RWPE1 (cell line): ENCODE measurements around the gene BAHCC1.

Experiments used
- CTCF ChIA-PET: fragments of 350-600 bp; sonication (Branson Sonifier 250); formaldehyde crosslinking; extraction: SDS; loops from one replicate; lab custom pipeline; 2021; lab: Yijun Ruan, JAX
- POLR2A ChIA-PET: fragments of 400-600 bp; formaldehyde crosslinking; extraction: SDS; loops from one replicate; lab custom pipeline; 2020; ENCODE audit warnings: antibody characterized with exemption; ENCODE audit not compliant: low non-redundant PET; lab: Yijun Ruan, JAX
- DNase-seq: peaks from one replicate; pipeline ENCODE4 v3.0.0; 2012; ENCODE audit warnings: low spot score
- H3K27ac ChIP-seq: fragments of 450-650 bp; 2 replicates; pipeline ENCODE4 v1.5.1; 2017
- TF ChIP-seq, protein P1 (sequence below): fragments of 450-650 bp; conservative IDR thresholded peaks from 2 replicates; pipeline ENCODE4 v1.5.1; 2017; ENCODE audit warnings: low read depth, mild to moderate bottlenecking

Gene BAHCC1

DNA sequence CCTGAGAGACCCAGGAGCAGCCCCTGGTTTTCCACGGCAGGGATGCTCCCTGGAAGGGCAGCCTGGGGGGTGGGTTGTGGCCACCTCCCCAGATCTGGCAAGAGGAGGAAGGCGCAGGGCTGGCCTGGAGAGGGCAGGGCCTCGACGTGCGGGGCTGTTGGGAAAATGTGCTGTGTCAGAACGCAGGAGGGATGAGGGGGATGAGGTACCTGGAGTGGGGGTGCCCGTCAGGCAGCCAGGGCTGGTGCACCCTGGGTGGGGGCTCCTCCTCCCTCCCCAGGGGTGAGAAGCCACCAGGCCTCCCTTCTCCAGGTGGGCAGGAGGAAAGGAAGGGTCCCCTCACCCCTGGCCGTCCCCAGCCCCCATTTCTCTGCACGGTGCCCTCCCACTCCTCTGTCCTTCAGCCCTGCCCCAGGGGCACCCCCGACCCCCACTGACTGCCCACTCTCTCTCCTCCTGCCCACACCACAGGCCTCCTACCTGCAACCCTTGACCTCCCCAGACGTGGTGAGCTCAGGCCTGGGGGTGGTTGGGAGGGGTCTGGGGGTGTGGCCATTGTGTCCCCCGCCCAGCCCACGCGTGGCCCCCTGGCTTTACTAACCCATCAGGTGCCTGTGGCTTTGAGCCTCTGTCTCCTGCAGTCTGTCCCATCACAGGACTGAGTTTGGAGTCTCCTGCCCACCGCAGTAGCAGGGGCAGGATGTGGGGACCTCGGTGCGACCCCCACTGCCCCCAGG is 39.6 kb downstream of the BAHCC1 start:
- TF ChIP-seq, protein P1, sequence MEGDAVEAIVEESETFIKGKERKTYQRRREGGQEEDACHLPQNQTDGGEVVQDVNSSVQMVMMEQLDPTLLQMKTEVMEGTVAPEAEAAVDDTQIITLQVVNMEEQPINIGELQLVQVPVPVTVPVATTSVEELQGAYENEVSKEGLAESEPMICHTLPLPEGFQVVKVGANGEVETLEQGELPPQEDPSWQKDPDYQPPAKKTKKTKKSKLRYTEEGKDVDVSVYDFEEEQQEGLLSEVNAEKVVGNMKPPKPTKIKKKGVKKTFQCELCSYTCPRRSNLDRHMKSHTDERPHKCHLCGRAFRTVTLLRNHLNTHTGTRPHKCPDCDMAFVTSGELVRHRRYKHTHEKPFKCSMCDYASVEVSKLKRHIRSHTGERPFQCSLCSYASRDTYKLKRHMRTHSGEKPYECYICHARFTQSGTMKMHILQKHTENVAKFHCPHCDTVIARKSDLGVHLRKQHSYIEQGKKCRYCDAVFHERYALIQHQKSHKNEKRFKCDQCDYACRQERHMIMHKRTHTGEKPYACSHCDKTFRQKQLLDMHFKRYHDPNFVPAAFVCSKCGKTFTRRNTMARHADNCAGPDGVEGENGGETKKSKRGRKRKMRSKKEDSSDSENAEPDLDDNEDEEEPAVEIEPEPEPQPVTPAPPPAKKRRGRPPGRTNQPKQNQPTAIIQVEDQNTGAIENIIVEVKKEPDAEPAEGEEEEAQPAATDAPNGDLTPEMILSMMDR, result no peak
- POLR2A ChIA-PET, result no interaction called here
- CTCF ChIA-PET, result no interaction called here
- no peak for DNase-seq
- H3K27ac ChIP-seq, result peak overlapping the region; percentile 4; the same call in 1 of the 2 replicates

DNA sequence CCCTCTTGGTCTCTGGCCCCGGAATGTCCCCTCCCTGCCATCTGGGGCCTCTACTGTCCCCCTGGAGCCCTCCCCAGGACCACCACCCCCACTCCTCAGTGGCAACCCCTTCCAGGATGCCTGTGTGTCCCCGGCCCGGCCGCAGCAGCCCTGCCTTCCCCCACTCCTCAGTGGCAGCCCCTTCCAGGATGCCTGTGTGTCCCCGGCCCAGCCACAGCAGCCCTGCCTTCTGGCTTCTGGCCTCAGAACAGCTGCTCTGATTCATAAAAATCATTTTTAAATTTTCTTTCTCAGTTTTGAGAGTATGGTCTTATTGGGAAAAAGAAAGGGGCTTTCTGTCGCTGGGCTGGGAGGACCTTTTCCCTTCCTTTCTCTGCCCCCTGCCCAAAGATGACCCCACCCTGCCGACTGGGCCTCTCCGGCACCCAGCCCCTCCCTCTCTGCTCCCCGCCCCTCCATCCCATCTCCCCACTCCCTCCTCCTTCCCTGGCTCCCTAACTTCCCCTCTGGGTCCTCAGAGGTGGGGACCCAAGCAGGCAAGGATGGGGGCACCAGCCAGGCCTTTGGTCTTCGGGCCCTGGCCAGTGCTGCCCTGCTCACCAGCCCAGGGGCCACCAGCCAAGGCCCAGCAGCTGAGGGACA is 40.5 kb downstream of the BAHCC1 start:
- DNase-seq, result no peak
- POLR2A ChIA-PET, result no interaction called here
- CTCF ChIA-PET, result interaction anchor here (0.6 to 0.9 kb wide), 2 partner anchors 26 to 1056 kb away, joined by 4 to 7 read pairs; no protein-coding TSS in a partner anchor
- H3K27ac ChIP-seq, result peak overlapping the region; percentile 67
- TF ChIP-seq, protein P1, result no peak

DNA sequence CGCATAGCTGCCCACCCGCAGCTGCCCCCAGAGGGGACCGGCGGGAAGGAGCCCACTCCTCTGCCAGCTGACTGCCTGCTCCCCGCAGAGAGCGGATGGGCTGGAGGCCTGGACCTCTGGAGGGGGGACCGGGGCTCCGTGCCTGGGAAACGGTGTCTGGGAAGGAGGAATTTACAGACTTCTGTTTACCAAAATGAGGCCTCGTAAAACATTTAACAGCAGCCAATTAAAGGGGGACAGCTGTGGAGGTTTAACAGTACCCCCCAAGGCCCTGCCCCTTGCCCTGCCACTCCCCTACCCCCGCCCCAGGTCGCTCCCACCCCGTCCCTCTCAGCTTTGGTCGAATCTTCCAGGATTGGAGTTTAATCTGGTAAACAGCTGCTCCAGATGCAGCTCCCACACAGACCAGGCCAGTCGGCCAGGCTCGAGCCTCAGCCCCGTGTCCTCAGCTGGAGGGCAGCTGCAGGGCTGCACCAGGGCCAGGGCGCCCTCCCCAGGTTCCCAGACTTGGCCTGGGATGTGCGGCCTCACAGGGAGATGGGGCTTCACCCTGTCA is 41.1 kb downstream of the BAHCC1 start:
- POLR2A ChIA-PET, result no interaction called here
- TF ChIP-seq, protein P1, result no peak
- peak overlapping the region; percentile 67 for H3K27ac ChIP-seq
- CTCF ChIA-PET, result interaction anchor here (0.6 to 0.9 kb wide), 3 partner anchors 27 to 1055 kb away, joined by 3 to 7 read pairs (median 4); no protein-coding TSS in a partner anchor
- DNase-seq, result no peak

DNA sequence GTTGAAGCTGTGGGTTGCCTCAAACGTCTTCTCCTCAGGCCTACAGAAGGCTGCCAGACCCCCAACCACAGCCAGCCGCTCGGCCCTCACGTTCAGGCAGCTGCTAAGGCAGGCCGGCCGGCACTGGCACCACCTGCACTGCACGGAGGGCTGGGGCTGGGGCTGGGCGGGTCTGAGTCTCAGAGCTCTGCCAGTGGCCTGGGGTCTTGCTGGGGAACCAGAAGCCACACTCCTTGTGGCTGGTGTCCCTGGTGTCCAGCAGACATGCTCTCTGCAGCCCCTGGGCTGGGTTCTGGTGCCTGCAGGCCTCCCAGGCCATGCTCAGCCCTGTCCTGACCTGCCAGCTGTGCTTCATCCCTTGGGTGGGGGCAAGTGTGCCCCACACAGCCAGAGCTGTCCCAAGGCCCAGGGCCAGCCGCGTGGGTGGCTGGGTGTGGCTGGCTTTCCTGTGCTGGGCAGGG is 42.0 kb downstream of the BAHCC1 start:
- ChIA-PET POLR2A (no interaction called here), CTCF (interaction anchor here (0.5 to 0.6 kb wide), 2 partner anchors 182 to 405 kb away, joined by 3 read pairs; no protein-coding TSS in a partner anchor)
- TF ChIP-seq, protein P1, result no peak
- DNase-seq, result no peak
- peak overlapping the region; percentile 67 for H3K27ac ChIP-seq

DNA sequence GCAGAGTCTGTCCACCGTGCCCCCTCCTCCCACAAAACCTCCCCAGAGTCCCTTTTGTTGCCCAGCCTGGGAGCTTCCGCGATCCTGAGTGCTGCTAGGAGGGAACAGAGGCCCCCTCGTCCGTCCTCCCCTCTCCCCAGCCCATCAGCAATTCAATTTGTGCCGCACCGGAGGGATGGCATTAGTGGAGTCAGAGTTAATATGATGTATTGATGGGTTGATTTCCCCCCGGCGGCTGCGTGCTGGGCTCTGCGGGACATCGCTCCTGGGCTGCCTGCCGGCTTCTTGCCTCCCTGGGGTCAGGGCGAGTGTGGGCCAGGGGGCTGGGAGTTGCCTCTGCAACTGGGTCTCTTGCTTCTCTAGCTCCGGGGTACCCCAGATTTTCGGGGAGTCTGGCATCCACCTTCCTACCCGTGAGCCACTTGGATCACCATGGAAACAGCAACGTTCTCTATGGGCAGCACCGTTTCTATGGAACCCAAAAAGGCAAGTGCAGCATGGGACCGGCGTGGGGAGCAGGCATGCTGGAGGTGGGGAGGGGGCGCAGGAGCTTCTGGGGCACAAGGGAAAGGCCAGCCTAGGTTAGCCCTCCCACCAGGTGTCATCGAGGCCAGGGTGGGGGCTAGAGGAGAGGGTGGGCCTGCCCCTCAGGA is 42.9 kb downstream of the BAHCC1 start:
- CTCF ChIA-PET, result interaction anchor here (0.5 to 0.9 kb wide), 3 partner anchors 36 to 183 kb away, joined by 3 read pairs; no protein-coding TSS in a partner anchor
- POLR2A ChIA-PET, result no interaction called here
- TF ChIP-seq, protein P1, result no peak
- DNase-seq, result no peak
- peak overlapping the region; percentile 67 for H3K27ac ChIP-seq

DNA sequence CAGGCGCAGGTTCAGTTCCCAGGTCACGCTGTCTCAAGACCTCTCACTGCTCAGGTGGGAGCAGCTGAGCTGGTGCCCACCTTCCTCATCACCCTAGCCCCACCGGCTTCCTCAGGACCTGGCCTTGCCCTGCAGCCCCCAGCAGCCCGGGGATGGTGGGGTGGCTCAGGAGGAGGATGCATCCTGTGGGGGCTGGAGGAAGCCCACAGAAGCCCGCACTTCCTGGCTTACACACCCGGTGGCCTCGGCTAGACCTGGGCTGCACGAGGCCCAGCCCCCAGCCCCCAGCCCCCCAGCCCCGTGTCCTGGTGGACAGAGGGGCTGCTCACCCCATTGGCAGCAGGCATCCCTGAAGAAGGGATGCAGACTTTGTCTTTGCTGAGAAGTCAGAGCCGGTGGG is 43.4 kb downstream of the BAHCC1 start:
- CTCF ChIA-PET, result interaction anchor here (0.9 kb wide), 1 partner anchor 36 kb away, joined by 3 read pairs; no protein-coding TSS in a partner anchor
- H3K27ac ChIP-seq, result peak overlapping the region; percentile 67
- TF ChIP-seq, protein P1, result no peak
- DNase-seq, result no peak
- POLR2A ChIA-PET, result no interaction called here
